Tibial artery (tissue), 4 donors: ENCODE data around the gene SLC27A4.

ENCODE experiments used
- DNase-seq, 2 donors: peaks; one replicate each; pipeline ENCODE4 v3.0.0-alpha.2; 2019
- H3K27ac ChIP-seq, 2 donors: fragments of 200-600 bp; sonication (generic) in 1 of 2; 1 replicate in 1 of 2; 2 replicates in 1 of 2; pipeline ENCODE4 v1.5.1; 2018 to 2019; ENCODE audit warnings: mild to moderate bottlenecking in 1 of 2
- H3K27me3 ChIP-seq, 2 donors: fragments of 200-600 bp; sonication (generic) in 1 of 2; one replicate each; pipeline versions ENCODE4 v1.5.1 to v1.6.0; 2016 to 2019
- H3K36me3 ChIP-seq, 3 donors: fragments of 200-600 bp; sonication (generic) in 2 of 3; one replicate each; pipeline ENCODE4 v1.5.1; 2016 to 2019; ENCODE audit warnings: mild to moderate bottlenecking in 2 of 3
- H3K4me1 ChIP-seq, 4 donors: fragments of 200-600 bp; sonication (generic) in 2 of 4; 1 replicate in 3 of 4; 2 replicates in 1 of 4; pipeline ENCODE4 v1.5.1; 2016 to 2019
- H3K4me3 ChIP-seq, 2 donors: fragments of 200-600 bp; sonication (generic) in 1 of 2; 1 replicate in 1 of 2; 2 replicates in 1 of 2; pipeline ENCODE4 v1.5.1; 2018 to 2019; ENCODE audit warnings: mild to moderate bottlenecking in 2 of 2
- H3K9me3 ChIP-seq, 3 donors: fragments of 200-600 bp; sonication (generic) in 1 of 3; one replicate each; pipeline ENCODE4 v1.5.1; 2016 to 2019
- CTCF ChIP-seq, 2 experiments: fragments of 200-600 bp in 1 of 2; fragments of 450-650 bp in 1 of 2; IDR thresholded peaks; one replicate each; pipeline ENCODE4 v1.5.1; 2017 to 2019; ENCODE audit warnings: antibody characterized with exemption in 2 of 2, mild to moderate bottlenecking in 1 of 2, moderate library complexity in 1 of 2
- intact Hi-C: fragments of 100-400 bp; cut with DNase I; formaldehyde crosslinking; loops from one replicate; pipeline ENCODE4 v1.15.0; 2023; ENCODE audit warnings: low total_unique reads

Gene SLC27A4

DNA sequence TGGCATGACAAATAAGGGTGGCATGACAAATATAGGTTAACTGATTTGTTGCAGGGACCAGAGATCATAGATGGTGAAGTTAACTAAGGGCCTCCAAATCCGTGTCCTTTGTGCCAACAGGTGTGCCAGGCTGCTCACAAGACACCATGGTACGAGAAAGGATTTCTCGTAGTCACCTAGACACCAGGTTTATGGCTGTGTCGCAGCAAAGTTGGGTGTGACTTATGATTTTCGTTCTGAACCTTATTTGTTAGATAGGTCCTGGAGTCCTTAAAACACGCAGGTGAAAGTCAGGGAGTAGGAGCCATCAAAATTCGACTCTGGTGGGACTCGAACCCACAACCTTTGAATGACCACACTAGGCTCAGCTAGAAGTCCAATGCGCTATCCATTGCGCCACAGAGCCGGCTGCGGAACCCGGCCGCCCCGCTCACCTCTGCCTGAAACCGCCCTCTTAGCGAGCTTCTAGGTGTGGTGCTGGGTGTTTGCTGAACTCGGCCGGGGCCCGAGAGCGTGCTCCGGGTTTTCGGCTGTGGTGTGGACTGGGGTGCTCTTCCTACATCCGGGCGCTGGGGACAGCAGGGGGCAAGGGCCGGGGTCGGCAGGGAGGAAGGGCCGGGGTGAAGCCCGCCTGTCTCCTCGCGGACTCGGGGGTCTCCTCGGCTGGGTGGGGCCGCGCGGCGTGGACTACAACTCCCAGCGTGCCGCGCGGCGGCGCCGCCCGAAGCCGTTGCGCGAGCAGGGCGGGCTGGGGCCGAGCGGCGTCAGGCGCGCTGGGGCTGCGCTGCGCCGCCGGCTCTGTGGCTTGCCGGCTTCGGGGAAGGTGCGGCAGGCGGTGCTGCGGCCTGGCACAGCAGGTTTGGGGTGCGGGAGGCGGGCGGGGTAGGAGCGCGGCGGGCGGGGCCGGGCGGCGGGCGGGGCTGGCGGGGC lies at the start of gene SLC27A4:
Gene SLC27A4, plus strand, starts transcription at position 767 of the 930 bp plus-strand sequence. CDS start 2,606 bp downstream, outside the sequence.
- Histone ChIP-seq H3K9me3 (no peaks in the 10 kb centered on the region), H3K4me1 (peaks cover 0 to 18% (median 9%) of the 10 kb centered on the region in 4 donors), H3K36me3 (peaks cover 18 to 31% (median 23%) of the 10 kb centered on the region in 3 donors), H3K4me3 (peak within 1 kb of the TSS; percentile 82 to 84), H3K27me3 (no peaks in the 10 kb centered on the region), H3K27ac (peak within 1 kb of the TSS; percentile 76 to 79)
- DNase-seq: peak; percentile 54 to 75
- intact Hi-C loops: no loop called here
- peak in 1 of 2 experiments; percentile 9 for TF ChIP-seq CTCF (IDR thresholded peaks at IDR 0.05)

- Histone ChIP-seq H3K27ac (no peak overlapping the region), H3K4me3 (no peak overlapping the region), H3K9me3 (no peaks in the 10 kb centered on the region), H3K27me3 (no peaks in the 10 kb centered on the region), H3K36me3 (peaks cover 5 to 31% (median 11%) of the 10 kb centered on the region in 3 donors), H3K4me1 (no peaks in the 10 kb centered on the region)
- intact Hi-C loops: no loop called here
- no peak for DNase-seq
- TF ChIP-seq CTCF (IDR thresholded peaks at IDR 0.05): no peak
Measured at GRCh38 chr9:128292009-128292408, 48.3 kb upstream of the SLC27A4 start.

GRCh38 chr9:128293091-128293490 lies 47.2 kb upstream of the SLC27A4 start:
- Histone ChIP-seq H3K27me3 (no peaks in the 10 kb centered on the region), H3K9me3 (no peaks in the 10 kb centered on the region), H3K4me1 (no peaks in the 10 kb centered on the region), H3K27ac (no peak overlapping the region), H3K36me3 (peaks cover 5 to 20% (median 6%) of the 10 kb centered on the region in 3 donors), H3K4me3 (no peak overlapping the region)
- DNase-seq: no peak
- intact Hi-C loops: no loop called here
- TF ChIP-seq CTCF (IDR thresholded peaks at IDR 0.05): no peak

GRCh38 chr9:128294142-128294541 lies 46.2 kb upstream of the SLC27A4 start:
- Histone ChIP-seq H3K36me3 (peaks cover 0 to 10% (median 0%) of the 10 kb centered on the region in 3 donors), H3K4me3 (no peak overlapping the region), H3K4me1 (no peaks in the 10 kb centered on the region), H3K27ac (no peak overlapping the region), H3K9me3 (no peaks in the 10 kb centered on the region), H3K27me3 (no peaks in the 10 kb centered on the region)
- intact Hi-C loops: no loop called here
- no peak for TF ChIP-seq CTCF (IDR thresholded peaks at IDR 0.05)
- no peak for DNase-seq

DNA sequence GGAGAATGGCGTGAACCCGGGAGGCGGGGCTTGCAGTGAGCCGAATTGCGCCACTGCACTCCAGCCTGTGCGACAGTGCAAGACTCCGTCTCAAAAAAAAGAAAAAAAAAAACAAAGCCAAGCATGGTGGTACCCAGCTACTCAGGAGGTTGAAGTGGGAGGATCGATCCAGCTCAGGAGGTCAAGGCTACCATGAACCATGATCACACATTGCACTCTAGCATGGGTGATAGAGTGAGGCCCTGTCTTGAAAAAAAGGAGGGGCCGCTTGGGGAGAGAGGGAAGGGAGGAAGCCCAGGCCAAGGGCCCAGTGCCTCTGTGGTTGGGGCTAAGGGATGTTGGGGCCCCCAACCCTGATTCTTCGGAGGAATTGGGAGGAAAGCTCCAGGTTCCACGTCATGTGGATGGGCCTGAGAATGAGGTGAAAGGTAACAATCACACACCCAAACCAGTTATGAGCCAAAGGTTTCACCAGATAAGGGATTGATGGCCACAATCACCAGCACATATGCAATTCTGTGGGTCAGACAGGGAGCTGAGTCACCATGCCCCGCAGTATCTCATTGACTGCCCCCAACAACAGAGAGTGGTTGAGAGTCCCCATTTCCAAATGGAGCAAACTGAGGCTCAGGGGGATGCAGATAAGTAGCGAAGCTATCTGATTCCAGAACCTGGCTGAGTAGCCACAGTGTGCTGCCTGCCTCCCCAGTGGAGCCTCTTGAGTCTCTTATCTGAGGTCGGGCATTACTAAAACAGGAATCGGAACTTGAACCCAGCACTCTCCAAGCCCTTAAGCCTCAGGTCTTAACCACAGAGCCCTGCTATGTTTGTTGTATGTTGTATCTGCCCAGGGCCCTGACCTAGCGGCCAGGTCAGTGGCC lies 43.7 kb upstream of the SLC27A4 start:
- Histone ChIP-seq H3K9me3 (no peaks in the 10 kb centered on the region), H3K4me1 (no peaks in the 10 kb centered on the region), H3K36me3 (no peaks in the 10 kb centered on the region), H3K27me3 (no peaks in the 10 kb centered on the region), H3K4me3 (no peak overlapping the region), H3K27ac (no peak overlapping the region)
- TF ChIP-seq CTCF (IDR thresholded peaks at IDR 0.05): no peak
- no peak for DNase-seq
- intact Hi-C loops: no loop called here
